Stimulated activated naive B cell treated with anti-CD40 and anti-IgM and Interleukin-4, amounts not matched to agents 10 μg/mL and 1 μg/mL and 100 μg/mL, for 72 hours (primary cell): ENCODE data around the gene HMX1.
A peak's percentile ranks its signal among the peaks of the same experiment; 100 is the strongest.

ENCODE experiments used
- ATAC-seq, 2 donors: fragments of 150-1000 bp; cut with Tn5 transposase; replicated peaks; 2 replicates each; pipeline ENCODE4 v1.10.0; 2021; ENCODE audit warnings: moderate library complexity in 1 of 2
- DNase-seq: peaks from one replicate; pipeline ENCODE4 v3.0.0; 2021
- H3K27ac Mint-ChIP-seq: one replicate; pipeline ENCODE4 v1.8.0; 2022; ENCODE audit warnings: mild to moderate bottlenecking, mixed read lengths
- H3K27me3 Mint-ChIP-seq, 2 donors: one replicate each; pipeline ENCODE4 v1.8.0; 2022; ENCODE audit warnings: mixed read lengths in 2 of 2
- H3K36me3 Mint-ChIP-seq, 2 donors: one replicate each; pipeline ENCODE4 v1.8.0; 2022; ENCODE audit warnings: mixed read lengths in 2 of 2, mild to moderate bottlenecking in 1 of 2
- H3K4me1 Mint-ChIP-seq, 2 donors: one replicate each; pipeline ENCODE4 v1.8.0; 2022; ENCODE audit warnings: mixed read lengths in 2 of 2, mild to moderate bottlenecking in 1 of 2
- H3K4me3 Mint-ChIP-seq, 2 donors: one replicate each; pipeline ENCODE4 v1.8.0; 2022; ENCODE audit warnings: mild to moderate bottlenecking in 2 of 2, mixed read lengths in 2 of 2, moderate library complexity in 1 of 2
- H3K9me3 Mint-ChIP-seq, 2 donors: one replicate each; pipeline ENCODE4 v1.8.0; 2022; ENCODE audit warnings: mixed read lengths in 2 of 2, mild to moderate bottlenecking in 1 of 2

HMX1 gene

DNA sequence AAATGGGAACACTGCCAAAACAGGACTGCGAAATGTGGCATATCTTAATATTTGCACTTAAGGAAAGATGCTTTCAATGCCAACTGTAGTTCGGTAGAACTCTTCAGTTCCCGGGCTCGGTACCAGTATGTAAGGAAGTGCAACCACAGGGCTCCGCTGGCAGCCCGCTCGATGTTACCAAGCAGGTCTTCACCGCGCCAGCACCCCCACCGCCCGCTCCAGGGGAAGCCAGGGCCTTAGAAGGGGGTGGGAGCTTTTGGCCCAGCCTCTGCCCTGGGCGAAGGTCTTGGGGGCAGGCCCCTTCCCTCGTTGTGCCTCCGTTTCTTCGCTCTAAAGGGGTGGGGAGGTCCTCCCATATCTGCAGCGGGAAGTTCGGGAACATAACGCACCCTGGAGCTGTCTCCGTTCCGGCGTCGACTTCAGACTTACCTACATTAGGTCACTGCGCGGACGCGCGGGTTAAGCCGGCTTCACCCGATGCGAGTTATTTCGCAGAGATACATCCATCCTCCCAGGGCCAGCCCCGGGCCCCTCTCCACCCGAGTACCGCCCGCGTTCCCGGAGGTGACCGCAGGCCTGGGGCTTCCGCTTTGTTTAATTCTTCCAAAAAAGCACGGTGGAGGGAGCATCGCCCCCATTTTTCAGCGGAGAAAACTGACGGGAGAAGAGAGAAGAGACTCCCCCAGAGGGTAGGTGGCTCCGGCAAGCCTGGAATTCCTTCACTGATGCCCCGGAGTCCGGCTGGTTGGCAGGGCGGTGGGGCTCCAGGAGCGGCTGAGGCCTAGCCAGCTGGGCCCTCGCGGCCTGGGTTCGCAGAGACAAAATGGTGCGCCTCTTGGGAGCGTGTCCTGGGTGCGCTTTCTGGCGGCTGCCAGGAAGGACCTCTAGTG is 1.0 kb upstream of the HMX1 start:
- ATAC-seq (no peak), DNase-seq (no peak)
- Mint-ChIP-seq H3K4me3 (peak overlapping the region; percentile 18 to 51), H3K4me1 (peaks cover 7 to 34% of the 10 kb centered on the region in 2 donors), H3K9me3 (peaks cover 9 to 10% of the 10 kb centered on the region in 2 donors), H3K27me3 (peaks cover 83 to 88% of the 10 kb centered on the region in 2 donors), H3K27ac (peak overlapping the region; percentile 73), H3K36me3 (peaks cover 9 to 15% of the 10 kb centered on the region in 2 donors)

DNA sequence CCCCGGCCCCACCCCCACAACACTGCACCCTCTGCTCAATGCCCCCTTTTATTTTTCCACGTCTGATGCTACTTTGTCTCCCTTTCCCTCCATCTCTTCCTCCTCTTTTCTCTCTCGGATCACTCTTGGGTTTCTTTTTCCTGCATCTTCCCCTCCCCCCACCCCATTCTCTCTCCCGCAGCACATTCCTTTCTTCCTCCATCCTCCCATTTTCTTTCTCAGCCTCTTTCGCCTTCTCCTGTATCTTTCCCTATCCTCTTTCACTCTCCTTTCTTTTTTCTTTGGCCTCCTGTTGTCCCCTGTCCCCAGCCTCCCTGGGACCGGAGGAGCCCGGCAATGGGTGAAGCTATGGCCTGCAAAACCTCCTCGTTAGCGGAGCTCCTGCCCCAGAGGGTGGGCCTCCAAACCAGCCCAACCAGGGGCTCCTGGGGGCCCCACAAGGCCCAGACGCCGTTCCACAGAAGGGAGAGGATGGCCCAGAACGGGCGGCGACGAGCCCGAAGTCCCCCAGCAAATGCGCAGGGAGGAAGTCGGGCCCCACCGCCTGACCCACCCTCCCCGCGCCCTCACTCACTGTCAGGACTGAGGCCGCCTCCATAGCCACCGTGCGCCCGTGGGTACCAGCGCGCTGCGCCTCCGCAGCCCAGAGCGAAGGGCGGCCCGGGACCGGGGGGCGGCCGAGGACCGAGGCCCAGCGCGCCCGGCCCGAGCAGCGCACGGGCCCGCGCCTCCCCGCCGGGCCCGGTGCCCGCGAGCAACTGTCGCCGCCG is 807 bp downstream of the HMX1 start:
- H3K27ac Mint-ChIP-seq, result no peak overlapping the region
- peaks cover 9 to 39% of the 10 kb centered on the region in 2 donors for H3K4me1 Mint-ChIP-seq
- peaks cover 9 to 19% of the 10 kb centered on the region in 2 donors for H3K36me3 Mint-ChIP-seq
- peaks cover 9 to 10% of the 10 kb centered on the region in 2 donors for H3K9me3 Mint-ChIP-seq
- H3K27me3 Mint-ChIP-seq, result peaks cover 77 to 84% of the 10 kb centered on the region in 2 donors
- peak overlapping the region in 1 of 2 donors; percentile 2 for H3K4me3 Mint-ChIP-seq
- ATAC-seq, result no peak
- no peak for DNase-seq

DNA sequence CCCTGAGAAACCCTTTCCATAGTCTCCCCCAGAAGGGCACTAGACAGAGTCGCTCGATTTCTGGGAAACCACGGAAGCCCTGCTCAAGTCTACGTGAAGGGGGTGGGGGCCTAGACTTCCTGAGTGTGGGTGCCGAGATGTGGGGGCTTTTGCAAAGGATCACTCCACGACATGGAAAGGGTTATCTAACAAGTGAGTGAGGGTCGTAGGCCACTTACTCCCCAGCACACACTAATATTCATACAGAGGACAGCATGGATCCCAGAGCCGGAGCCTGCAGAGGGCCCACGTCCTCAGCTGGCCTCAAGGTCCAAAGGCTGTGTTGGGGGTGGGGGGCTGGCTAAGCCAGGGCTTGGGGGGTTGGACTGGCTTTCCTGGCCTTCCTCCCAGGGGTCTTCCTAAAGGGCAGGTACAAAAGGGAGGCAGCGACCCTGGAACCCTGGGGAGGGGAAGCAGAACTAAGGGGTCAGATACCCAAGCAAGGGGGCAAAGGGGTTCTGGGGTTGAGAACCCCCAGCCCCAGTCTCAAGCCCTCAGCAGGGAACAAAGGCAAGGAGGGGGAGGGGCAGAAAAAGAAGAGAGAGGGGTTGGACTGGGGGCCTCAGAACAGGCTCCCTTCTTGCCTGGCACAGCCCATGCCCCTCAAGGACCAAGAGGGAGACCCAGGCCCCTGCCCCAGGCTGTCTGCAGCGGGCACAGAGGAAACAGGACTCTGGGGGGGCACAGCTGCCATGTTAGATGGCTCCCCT is 1.6 kb downstream of the HMX1 start:
- Mint-ChIP-seq H3K4me3 (no peak overlapping the region), H3K36me3 (peaks cover 3 to 13% of the 10 kb centered on the region in 2 donors), H3K27ac (peak overlapping the region; percentile 86), H3K27me3 (peaks cover 77 to 84% of the 10 kb centered on the region in 2 donors), H3K4me1 (peaks cover 9 to 34% of the 10 kb centered on the region in 2 donors), H3K9me3 (peaks cover 4 to 5% of the 10 kb centered on the region in 2 donors)
- DNase-seq (no peak), ATAC-seq (no peak)

DNA sequence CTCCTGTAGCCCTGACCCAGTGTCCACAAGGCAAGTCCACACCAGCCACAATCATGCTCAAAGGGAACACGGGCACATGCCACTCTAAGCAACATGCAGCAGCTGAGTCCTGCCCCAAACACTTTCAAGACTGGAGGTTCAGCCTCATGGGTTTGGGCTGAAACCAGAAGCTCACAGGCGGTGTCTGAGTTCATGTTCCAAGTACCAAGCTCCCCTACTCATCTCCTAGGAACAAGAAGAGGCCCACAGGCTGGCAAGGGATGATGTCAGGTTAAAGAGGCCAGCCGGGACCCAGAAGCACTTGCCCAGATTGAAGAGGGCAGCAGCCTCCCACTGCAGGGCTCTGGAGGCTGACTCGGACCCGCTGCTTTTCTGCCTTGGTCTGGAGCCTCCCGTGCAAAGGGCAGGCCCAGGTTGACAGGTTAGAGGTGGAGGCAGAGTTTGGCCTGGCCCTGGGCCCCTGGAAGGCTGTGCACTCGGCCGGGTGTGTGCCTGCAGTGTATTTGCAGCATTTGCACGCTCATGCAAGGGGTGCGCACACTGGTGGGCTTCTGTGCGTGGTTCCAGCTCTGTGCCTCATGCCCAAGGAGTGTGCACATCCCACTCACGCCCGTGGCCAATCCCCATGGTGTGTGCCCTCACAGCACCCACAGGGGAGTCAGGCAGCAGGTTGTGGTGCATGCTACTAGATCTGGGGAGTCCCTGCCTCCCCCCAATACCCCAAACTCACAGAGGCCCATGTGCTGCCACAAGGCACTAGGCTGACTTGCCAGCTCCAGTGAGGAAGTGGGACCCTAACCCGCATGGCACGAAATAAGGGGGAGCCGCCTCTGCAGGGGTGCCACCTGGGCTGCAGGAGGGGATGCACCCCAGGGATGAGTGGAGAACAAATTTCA is 2.4 kb downstream of the HMX1 start:
- Mint-ChIP-seq H3K4me1 (peaks cover 6 to 32% of the 10 kb centered on the region in 2 donors), H3K27me3 (peaks cover 77 to 84% of the 10 kb centered on the region in 2 donors), H3K36me3 (peaks cover 3 to 9% of the 10 kb centered on the region in 2 donors), H3K4me3 (peak overlapping the region in 1 of 2 donors; percentile 48), H3K9me3 (peaks cover 0 to 1% of the 10 kb centered on the region in 2 donors), H3K27ac (peak overlapping the region; percentile 90)
- DNase-seq (no peak), ATAC-seq (no peak)

DNA sequence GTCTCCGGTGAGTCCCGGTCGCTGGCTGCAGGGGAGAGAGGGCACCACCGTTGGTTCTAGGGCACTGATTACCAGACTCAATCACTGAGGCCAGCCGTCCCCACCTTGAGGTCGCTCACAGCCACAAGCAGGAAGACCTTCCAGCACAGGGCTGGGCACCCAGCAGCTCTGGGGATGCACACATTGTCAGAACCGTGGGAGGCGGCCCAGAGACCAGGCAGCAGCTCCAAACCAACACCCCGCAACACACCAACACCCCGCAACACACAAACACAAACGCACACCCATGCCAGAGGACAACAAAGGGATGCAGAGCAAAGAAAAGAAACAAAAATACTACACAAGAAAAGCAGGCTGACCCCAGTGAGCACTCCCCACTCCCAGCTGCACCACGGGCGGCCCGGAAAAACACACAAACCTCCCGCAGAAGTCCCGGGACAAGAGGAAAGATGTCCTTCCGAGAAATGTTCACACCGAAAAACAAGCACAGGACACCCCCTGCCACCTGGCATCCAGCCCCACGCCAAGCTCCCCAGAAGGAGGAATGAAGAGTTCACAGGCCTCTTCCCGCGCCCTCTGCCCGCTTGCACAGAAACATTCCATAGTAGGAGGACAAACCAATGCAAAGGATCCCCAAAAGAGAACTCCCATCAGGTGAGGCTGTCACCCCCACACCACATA is 3.2 kb downstream of the HMX1 start:
- no peak for ATAC-seq
- peaks cover 3 to 9% of the 10 kb centered on the region in 2 donors for H3K36me3 Mint-ChIP-seq
- peak overlapping the region in 1 of 2 donors; percentile 48 for H3K4me3 Mint-ChIP-seq
- DNase-seq, result no peak
- H3K27ac Mint-ChIP-seq, result peak overlapping the region; percentile 90
- peaks cover 76 to 84% of the 10 kb centered on the region in 2 donors for H3K27me3 Mint-ChIP-seq
- H3K4me1 Mint-ChIP-seq, result peaks cover 6 to 32% of the 10 kb centered on the region in 2 donors
- no peaks in the 10 kb centered on the region for H3K9me3 Mint-ChIP-seq

DNA sequence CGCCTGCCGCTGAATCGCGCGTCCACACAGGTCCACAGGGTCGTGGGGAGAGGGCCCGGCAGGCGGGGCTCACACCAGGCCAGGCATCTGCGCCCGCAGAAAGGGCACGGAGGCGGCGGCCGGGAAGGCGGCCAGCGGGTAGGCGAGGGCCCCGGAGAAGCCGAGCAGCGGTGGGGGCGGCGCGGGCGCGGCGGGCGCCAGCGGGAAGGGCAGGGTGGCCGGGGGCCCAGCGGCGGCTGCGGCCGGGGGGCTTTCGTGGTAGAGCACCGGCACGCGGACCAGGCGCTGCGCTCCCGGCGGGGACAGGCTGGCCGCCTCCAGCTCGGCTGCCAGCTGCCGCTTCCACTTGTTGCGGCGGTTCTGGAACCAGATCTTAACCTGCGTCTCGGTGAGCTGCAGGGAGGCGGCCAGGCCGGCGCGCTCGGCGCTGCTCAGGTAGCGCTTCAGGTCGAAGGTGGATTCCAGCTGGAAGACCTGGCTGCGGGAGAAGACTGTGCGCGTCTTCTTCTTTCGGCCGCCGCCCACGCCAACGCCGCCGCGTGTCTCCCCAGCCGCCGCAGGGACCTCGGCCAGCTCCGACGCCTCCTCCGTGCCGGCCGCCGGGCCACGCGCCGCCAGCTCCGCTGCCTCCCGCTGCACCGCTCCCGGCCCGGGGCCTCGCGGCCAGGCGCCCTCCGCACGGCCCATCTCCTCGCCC is 3.9 kb downstream of the HMX1 start:
- H3K27me3 Mint-ChIP-seq, result peaks cover 72 to 84% of the 10 kb centered on the region in 2 donors
- DNase-seq (no peak), ATAC-seq (no peak)
- H3K36me3 Mint-ChIP-seq, result peaks cover 3 to 9% of the 10 kb centered on the region in 2 donors
- no peak overlapping the region for H3K4me3 Mint-ChIP-seq
- no peaks in the 10 kb centered on the region for H3K9me3 Mint-ChIP-seq
- H3K27ac Mint-ChIP-seq, result no peak overlapping the region
- H3K4me1 Mint-ChIP-seq, result peaks cover 6 to 32% of the 10 kb centered on the region in 2 donors

DNA sequence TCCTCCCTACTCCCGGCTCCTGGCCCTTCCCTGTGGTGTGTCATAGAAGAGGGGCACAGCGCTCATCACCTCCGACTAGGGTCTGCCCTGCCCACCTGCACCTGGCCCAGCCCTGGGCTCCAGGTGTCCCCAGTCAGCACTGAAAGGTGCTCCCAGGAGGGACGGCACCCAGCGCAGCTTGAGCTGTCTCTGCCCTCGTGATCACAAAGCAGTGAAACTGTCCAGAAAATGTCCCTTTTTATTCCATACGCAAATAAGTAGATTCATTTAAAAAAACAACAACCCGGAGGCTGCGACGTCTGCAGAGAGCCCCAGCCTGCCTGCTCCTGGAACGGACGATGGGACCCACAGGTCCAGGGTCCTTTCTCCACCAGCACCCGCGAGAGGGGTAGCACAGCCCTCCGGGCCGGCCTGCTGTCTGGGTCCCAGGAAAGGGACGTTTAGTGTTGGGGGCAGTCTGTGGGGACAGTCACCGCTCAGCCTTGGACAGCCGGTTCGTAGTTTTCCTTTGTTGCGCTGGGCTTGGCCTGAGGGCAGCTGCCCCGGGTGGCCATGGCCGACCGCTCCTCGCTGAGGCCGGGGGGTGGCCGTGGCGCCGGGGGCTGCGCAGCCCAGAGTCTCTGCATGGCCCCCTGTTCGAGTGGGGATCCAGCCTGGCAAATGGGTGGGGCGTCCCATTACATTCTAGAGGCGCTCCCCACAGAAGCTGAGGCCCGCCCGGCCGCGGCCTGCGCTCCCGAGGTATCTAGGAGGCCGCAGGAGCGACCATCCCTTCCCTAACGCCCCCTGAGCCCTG is 4.6 kb downstream of the HMX1 start:
- Mint-ChIP-seq H3K9me3 (no peaks in the 10 kb centered on the region), H3K4me1 (peaks cover 8 to 27% of the 10 kb centered on the region in 2 donors), H3K27ac (no peak overlapping the region), H3K4me3 (no peak overlapping the region), H3K36me3 (peaks cover 3 to 9% of the 10 kb centered on the region in 2 donors), H3K27me3 (peaks cover 68 to 82% of the 10 kb centered on the region in 2 donors)
- DNase-seq, result no peak
- ATAC-seq, result no peak

DNA sequence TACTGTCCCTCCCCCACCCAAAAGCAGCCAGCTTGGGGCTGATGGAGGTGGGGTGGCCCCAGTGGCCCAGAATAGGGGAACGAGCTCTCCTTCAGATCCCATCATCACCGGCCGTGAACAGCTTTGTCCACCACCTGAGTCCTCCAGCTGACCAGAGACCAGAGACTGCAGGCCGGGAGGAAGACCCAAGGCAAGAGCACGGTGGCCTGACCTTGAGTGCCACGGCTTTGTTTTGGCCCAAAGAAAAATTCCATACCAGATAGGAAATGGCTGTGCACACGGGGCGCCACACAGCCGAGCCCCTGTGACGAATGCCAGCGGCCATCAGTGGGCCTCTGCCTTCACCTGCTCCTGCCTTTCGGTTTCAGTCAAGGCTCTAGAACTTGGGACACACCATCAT is 5.2 kb downstream of the HMX1 start:
- H3K4me3 Mint-ChIP-seq, result no peak overlapping the region
- no peak overlapping the region for H3K27ac Mint-ChIP-seq
- H3K4me1 Mint-ChIP-seq, result peaks cover 8 to 31% of the 10 kb centered on the region in 2 donors
- H3K27me3 Mint-ChIP-seq, result peaks cover 70 to 84% of the 10 kb centered on the region in 2 donors
- ATAC-seq (no peak), DNase-seq (no peak)
- no peaks in the 10 kb centered on the region for H3K9me3 Mint-ChIP-seq
- H3K36me3 Mint-ChIP-seq, result peaks cover 3 to 9% of the 10 kb centered on the region in 2 donors

DNA sequence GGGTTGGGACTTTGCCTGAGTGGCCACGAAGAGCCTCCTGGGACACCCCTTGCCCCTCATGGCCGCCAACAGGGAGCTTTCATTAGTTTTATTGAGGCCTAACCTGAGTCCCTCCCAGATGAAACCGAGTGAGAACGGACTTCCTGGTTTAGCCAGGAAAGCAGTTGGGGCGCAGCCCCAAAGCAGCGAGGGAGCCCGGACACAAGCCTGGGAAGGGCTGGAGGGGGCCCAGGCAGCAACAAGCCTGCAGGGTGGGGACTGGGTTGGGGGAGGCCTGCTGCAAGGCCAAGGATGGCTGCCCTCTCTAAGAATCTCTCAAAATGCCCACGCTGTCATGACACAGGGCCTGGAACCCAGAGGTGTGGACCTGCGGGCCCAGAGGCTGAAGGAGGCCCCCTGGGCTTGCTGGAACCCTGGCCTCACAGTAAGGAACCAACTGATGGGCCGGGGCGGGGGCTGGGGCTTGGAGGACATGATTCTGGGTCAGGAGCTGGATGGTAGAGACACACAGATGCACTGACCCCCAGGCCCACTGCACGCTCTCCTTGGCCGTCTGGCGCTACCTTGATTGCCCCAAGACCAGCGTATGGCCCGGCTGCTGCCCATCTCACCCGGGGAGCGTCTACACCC is 5.8 kb downstream of the HMX1 start:
- Mint-ChIP-seq H3K27ac (no peak overlapping the region), H3K9me3 (no peaks in the 10 kb centered on the region), H3K36me3 (peaks cover 3 to 9% of the 10 kb centered on the region in 2 donors), H3K4me1 (peaks cover 10 to 33% of the 10 kb centered on the region in 2 donors), H3K4me3 (no peak overlapping the region), H3K27me3 (peaks cover 71 to 86% of the 10 kb centered on the region in 2 donors)
- DNase-seq (no peak), ATAC-seq (no peak)

DNA sequence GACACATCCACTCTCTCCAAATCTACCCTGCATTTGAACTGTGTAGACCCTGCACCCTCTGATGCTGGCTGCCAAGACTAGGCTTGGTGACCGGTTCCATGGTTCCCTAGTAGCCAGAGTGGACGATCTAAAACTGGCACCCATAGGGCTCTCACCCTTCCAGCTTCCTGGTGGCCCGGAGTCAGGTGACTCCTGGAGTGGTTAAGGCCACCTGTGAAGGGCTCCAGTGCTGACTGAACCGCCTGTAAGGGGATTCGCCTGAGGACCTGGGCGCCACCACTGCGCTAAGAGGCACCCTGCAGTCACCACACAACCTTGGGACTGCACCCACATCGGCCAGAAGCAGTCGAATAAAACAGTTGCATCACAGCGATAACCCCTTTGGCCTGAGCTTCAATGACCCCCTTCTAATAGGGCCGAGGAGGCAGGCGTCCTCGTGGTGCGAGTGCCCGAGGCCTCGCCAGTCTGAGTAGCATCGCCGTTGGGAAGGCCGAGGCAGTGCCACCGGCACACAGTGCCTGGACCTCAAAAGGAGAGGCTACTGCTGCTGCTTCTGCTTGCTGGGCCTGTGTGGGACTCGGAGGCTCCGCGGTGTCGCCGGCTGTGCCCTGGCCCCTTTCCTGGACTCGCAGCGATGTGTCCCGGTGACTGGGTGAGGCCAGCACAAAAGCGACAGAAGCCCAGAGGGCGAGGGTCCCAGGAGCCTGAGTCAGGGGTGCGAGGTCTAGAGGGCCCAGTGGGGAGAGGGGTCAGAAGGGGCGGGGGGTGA is 6.5 kb downstream of the HMX1 start:
- no peaks in the 10 kb centered on the region for H3K9me3 Mint-ChIP-seq
- H3K27ac Mint-ChIP-seq, result peak overlapping the region; percentile 56
- H3K4me3 Mint-ChIP-seq, result no peak overlapping the region
- peaks cover 12 to 29% of the 10 kb centered on the region in 2 donors for H3K4me1 Mint-ChIP-seq
- peaks cover 67 to 84% of the 10 kb centered on the region in 2 donors for H3K27me3 Mint-ChIP-seq
- ATAC-seq (no peak), DNase-seq (no peak)
- peaks cover 5 to 9% of the 10 kb centered on the region in 2 donors for H3K36me3 Mint-ChIP-seq
